Stimulated activated CD4-positive, alpha-beta T cell treated with anti-CD3 and anti-CD28 coated beads, Interleukin-4, amount 100 ng/mL, for 1 hour (primary cell): Measurements from ENCODE around the gene NPR1.

Source experiments
- DNase-seq: peaks from one replicate; pipeline ENCODE4 v3.0.0-alpha.2; 2020

The NPR1 gene

DNA sequence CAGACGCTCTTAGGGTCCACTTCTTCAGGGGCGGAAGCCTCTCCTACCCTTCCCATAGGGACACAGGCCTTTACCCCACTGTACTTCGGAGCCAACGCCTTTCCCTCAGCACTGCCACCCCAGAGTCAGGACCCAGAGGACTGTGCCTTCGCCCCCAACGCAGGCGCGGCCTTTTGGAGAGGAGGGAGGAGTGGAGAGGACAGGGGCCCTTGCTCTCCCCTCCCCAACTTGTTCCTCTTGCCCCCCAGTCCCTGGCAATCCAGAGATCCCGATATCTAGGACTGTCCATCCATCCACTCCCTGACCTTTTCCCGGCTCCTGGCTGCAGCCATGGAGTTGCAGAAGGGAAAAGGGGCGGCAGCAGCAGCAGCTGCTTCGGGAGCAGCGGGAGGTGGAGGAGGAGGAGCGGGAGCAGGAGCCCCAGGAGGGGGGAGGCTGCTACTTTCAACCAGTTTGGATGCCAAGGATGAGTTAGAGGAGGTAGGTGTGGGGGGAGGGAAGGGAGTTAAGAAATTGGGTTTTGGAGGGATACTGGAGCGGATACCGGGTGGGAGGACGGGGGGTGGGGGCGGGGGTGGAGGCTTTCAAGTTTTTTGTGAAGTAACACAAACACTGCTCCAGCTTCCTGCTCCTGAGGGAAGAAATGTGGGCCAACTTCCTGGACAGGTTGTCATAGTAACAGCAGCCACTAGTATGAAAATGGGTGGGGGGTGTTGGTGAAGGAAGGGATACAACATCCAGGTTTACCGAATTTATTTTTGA, 50.0 kb downstream of the NPR1 start:
- DNase-seq, result peak; percentile 51

DNA sequence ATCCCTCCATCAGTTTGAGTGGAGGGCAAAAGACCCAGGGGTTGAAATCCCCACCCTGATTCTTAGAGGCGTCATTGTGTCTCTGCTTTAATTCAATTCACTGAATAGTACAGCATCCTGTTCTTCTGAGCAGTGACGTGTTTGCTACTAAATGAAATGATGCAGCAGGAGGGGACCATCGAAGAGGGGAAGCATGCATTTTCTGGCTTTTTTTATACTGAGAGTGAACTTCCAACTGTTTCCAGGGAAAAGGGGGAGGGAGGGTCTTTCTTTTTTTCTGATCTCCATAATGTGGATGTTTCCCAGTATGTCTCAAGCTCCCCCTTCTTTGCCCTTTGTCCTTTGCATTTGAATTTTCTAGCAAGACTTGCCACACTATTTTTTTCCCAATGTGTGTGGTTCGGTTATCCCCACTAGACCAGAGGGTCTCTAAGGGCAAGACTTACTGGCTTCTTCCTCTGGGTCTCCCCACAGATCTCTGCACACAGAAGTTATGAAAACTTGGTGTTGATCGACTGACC, 52.0 kb downstream of the NPR1 start:
- no peak for DNase-seq

DNA sequence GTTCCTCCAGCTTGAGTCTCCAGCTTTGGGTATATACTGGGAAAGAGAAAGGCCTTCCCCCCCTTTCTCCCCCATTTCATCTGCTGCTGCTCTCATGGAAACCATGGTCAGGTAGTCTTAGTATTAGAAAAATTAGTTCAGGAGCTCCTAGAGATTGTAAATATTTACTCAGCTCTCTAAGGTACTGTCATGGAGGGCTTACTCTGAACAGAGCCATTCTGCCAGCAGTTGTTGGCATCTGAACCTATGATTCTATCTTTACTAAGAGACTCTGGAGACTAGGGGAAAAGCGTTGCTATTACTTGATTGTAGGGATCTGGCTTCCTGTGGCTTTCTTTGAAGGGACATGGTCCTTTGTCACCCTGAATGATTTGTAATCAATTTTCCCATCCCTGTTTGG, 55.5 kb downstream of the NPR1 start:
- DNase-seq, result no peak

GRCh38 chr1:153734396-153735089, 56.1 kb downstream of the NPR1 start:
- no peak for DNase-seq

GRCh38 chr1:153735090-153735420, 56.6 kb downstream of the NPR1 start:
- no peak for DNase-seq

DNA sequence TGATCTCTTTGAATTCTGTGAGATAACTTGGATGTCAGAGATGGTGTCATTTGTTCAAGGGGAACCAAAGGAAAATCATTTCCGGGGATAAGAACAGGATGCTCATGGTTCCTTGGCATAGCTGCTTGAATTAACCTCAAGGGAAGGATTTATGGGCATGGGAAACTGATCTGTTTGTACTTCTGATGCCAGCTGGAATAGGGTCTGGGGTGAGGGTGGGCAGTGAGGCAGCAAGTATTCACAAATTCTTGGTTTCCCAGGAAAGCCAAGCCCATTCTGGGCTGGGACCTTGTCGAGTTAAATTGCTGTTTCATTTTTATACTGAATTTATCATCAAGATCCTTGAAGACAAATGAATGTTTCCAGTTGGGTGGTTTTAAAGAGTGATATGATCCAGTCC, 63.5 kb downstream of the NPR1 start:
- no peak for DNase-seq

DNA sequence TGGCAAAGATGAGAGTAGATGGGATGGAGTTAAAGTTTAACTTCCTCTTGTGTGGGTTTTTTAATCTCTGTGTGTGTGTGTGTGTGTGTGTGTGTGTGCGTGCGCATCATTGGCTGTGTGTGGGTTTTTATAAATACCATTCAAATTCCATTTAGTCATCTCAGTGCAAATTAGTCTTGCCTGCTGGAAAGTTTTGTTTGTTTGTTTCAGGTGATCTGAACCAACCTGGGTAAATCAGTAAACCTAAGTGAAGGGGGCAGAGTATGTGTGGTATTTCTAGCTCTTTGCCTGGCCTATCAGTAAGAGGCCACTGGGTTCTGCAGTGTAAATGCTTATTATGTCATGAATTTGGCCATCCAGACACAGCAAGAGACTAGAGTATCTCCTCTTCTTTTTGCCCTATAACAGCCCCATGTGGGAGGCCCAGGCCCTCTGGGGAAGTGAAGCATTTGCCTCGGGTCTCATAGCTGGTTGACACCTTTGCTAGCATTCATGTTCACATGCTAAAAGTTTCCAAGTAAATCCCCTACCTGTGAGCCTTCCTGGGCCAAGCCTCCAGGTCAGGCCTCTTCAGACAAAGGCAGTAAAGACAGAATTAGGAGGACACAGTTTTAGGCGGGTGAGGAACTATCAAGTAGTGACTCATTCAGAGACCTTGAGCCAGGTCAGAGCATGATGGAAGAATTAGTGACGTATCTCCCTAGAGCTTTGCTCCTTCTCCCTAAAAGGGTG, 64.1 kb downstream of the NPR1 start:
- no peak for DNase-seq
